Measurements from ENCODE around the gene CMPK1. TPM values are rescaled to one million over a fixed set of nuclear protein-coding genes. Genes with fewer than 3 reads are reported as not detected.
"Not testable (repeated sequence)": the region's sequence is repeated elsewhere in the genome, so short reads cannot be mapped to it uniquely, and the experiment has no call there.

The CMPK1 gene
- total RNA-seq, 1 donor from 2014 or later = 100 TPM

DNA sequence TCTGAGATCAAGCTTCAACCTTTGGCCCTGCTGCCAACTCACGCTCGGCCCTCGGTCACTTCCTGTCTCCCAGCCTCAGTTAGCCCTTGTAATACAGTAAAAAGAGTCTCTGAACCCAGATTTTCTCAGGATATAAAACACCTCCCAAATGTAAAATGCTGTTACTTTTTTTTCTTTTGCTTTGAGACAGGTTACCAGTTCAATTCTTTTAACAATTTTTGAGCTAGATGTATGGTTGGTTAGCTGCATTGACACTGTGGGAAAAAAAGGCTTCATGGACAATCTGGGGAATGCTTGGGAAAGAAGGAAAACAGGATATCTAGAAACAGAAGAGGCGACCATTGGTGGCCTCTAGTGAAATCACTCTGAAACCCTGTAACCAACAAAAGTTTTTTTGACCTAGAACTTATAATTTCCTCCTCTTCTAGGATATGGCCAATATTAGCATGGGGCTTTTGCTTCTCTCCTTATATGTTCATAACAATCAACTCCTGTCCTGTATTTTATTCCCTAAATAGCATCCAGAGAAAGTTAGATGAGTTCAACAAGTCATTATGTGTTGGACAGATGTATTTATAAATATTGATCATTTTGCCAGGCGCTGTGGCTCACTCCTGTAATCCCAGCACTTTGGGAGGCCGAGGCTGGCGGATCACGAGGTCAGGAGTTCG is 1.3 kb downstream of the CMPK1 start:
- intact Hi-C loops (cut with micrococcal nuclease) = loop anchor here (1.0 to 5.0 kb wide), 4 partner anchors 21 to 1648 kb away; partner anchors contain the start of genes GPBP1L1, STIL and TMEM69

DNA sequence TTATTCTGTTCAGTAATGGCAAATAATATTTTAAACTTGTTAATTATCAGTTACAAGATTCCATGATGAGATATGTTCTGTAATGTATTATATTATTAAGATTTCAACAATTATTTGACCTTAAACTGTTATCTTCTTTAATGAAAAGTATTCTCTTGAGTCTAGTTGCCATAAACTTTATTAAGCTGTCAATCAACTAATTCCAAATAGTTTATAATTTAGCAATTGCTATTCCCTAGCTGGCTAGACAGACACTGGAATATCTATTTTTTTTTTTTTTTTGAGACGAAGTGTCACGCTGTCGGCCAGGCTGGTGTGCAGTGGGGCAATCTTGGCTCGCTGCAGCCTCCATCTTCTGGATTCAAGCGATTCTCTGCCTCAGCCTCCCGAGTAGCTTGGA is 3.8 kb downstream of the CMPK1 start:
- intact Hi-C loops (cut with micrococcal nuclease) = no loop called here

DNA sequence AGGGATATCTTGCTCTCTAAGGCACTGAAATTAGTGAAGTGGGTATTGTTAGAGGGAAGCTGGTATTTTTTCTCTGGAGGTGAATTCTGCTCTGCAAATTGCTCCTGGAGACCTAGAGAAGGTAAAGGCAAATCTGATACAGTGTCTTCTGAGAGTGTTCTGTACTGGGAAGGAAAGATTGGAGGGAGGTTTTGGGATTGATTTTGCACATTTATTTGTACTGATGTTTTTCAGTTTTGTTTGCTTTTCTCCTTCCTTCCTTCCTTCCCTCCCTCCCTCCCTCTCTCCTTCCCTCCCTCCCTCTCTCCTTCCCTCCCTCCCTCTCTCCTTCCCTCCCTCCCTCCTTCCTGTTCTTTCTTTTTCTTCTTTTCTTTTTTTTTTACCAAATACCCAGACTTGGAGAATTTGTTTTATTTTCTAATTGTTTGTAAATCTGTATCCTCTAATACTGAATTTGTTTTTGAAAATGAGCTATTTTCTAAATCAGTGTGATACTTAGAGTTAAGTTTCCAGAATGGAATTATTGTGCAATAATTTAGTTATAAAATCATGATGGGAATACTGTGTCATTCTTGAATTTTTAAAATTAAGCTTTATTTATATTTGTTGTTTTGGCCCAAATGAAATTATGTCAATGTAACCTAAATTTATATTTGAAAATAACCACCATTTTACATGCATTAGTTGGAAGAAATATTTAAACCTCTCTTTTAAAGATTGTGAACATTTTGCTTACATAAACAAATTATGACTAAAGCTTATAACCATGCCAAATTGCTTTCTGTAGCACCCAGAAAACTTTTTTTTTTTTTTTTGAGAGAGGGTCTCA is 4.9 kb downstream of the CMPK1 start:
- intact Hi-C loops (cut with micrococcal nuclease) = no loop called here

DNA sequence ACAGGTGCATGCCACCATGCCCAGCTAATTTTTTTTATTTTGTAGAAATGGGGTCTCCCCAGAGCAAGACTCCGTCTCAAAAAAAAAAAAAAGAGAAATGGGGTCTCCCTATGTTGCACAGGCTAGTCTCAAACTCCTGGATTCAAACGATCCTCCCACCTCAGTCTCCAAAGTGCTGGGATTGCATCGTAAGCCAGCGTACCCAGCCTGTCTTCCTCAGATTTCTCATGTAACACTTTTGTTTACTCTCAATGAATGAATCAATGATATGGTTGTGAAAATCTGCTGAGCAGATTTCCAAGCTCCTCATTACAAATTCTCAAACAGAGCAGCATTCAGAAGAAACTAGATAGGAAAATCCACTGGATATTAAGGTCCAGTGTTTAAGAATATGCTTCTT is 6.6 kb downstream of the CMPK1 start:
- intact Hi-C loops (cut with micrococcal nuclease) = no loop called here

DNA sequence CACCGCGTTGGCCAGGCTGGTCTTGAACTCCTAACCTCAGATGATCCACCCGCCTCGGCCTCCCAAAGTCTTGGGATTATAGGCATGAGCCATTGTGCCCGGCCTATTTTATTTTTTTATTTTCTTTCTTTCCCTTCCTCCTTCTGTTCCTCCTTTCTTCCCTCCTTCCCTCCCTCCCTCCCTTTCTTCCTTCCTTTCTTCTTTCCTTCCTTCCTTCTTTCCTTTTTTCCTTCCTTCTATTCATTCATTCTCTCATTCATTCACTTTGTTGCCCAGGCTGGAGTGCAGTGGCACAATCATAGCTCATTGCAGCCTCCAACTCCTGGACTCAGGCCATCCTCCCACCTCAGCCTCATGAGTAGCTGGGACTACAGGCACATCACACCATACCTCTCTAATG is 13.4 kb downstream of the CMPK1 start:
- intact Hi-C loops (cut with micrococcal nuclease) = not testable (repeated sequence)

DNA sequence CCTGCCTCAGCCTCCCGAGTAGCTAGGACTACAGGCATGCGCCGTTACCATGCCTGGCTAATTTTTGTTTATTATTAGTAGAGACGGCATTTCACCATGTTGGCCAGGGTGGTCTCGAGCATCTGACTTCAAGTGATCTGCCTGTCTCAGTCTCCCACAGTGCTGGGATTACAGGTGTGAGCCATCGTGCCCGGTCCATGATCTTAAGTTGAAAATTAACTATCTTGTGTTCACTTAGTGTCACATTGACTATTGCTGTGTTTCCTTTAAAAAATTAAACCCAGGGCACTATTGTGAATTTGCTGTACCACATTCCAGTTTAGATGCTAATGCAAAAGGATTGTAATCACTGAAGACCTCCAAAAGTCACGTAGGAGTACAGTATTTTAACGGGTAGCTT is 14.1 kb downstream of the CMPK1 start:
- intact Hi-C loops (cut with micrococcal nuclease) = no loop called here

DNA sequence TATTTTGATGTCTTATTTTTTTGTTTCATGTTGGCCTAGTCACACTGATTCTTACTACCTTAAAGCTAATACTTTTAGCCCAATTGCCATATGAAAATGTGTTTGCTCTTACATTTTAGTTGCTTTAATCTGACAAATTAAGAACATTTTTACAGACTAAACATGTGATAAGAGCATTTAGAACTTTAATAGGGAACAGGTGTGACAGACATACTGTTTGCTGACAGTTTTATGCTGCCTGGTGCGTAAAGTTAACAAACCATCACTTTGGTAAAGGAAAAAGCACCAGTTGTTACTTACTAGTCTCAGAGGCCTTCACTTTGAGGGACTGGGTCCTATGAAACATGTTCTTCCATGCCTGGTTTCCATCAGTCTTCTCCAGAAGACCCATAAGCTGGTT is 14.7 kb downstream of the CMPK1 start:
- intact Hi-C loops (cut with micrococcal nuclease) = no loop called here

DNA sequence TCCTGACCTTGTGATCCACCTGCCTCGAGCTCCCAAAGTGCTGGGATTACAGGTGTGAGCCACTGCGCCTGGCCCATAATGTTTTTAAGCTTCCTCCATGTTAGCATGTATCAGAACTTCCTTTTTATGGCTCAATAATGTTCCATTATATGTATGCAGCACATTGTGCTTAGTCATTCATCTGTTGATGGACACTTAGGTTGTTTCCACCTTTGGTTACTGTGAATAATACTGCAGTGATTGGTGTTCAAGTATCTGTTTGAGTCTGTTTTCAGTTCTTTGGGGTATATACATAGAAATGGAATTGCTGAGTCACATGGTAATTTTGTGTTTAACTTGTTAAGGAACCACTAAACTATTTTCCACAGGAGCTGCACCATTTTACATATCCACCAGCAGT is 17.7 kb downstream of the CMPK1 start:
- intact Hi-C loops (cut with micrococcal nuclease) = no loop called here

DNA sequence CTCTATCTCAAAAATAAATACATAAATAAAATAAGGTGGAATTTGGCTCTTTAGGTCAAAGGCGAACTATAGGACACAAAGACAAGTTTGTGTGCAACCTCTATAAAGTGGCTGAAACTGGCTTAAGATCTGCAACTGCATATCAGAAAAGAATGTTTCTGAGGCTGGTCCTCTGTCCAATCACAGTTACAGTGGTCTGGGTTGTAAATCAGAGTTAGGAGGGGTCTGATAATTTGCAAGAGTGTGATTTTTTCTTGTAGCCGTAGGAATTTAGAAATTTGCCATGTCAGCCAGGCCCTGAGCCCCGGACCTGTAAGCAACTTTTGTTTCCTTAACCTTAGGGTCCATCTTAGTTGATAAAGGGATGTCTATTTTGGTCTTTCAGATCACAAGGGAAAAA is 27.8 kb downstream of the CMPK1 start:
- intact Hi-C loops (cut with micrococcal nuclease) = no loop called here

DNA sequence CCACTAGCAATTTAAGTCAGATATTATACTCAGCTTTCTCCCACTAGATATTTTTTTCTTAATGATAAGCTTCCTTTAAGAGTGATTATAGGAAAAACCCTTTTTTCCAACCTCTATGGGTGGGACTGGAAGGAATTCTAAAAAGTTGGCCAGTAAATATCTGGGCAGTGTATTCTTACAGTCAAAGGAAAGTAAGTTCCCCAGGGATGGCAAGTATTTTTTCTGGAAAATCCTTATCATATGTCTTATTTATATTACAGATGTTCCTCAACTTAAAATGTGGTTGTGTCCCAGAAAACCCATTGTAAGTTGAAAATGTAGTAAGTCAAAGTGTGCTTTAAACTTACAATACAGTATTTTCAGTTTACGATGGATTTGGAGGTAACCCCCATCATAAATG is 29.2 kb downstream of the CMPK1 start:
- intact Hi-C loops (cut with micrococcal nuclease) = no loop called here

DNA sequence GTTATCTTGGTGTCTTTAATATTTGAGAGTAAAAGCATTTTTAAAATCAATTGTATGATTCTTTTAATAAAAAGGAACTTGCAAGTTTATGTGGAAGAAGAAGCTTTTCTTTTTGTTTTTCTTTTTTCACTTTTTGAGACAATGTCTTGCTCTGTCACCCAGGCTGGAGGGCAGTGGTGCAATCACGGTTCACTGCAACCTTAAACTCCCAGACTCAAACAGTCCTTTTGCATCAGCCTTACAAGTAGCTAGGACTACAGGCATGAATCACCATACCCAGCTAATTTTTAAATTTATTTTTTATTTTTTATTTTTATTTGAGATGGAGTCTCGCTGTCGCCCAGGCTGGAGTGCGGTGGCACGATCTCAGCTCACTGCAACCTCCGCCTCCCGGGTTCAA is 34.1 kb downstream of the CMPK1 start:
- intact Hi-C loops (cut with micrococcal nuclease) = no loop called here

DNA sequence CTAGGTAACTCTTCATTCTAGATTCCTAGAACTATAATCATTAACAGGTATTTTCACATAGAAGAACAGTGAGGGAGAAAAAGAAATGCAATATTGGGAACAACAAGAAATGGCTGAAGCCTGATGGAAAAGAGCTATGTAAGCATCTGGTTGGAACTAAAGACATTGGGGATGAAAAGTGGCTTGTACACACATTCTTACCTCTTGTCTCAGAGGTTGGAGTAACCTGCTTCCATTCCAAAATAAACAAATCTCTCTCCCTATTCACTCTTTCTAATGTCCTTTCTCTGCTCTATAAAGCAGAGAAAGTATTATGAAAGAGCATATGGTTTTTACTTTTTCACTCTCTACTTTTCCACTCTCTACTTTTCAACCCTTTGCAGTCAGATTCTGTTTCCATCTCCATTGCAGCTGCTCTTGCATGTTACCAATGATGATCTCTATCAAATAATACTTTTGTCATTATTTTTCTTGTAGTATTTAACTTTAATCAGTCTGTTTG is 37.5 kb downstream of the CMPK1 start:
- intact Hi-C loops (cut with micrococcal nuclease) = no loop called here

DNA sequence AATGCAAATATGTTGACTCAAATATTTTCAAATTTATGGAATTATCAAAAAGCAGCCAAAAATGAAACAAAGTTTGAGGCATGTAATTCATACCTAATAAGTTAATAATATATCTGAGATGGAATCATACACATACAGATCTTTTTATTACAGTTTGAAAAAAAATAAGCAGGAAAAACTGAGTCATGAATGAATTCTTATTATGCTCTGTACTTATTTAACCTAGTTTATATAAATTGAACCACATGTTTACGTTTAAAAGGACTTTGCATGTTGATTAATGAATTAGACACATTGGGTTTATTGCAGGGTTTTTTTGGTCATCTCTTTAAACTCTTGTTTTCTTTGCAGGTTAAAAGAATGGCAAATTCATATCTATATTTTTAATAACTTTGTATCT is 40.9 kb downstream of the CMPK1 start:
- intact Hi-C loops (cut with micrococcal nuclease) = no loop called here

DNA sequence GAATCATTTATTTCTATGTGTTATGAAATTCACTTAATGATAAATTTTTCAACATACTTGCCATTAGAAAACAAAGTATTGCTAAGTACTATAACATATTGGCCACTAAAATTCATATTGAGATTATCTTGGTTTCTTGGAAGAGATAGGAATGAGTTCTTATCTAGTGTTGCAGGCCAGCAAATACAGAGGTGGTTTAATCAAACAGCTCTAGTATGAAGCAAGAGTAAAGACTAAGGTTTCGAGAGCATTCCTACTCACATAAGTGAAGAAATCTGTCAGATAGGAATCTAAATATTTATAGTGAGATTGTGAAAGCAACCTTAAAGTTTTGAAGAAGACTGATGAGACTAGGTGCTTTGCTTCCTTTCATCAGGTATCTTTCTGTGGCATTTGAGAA is 44.6 kb downstream of the CMPK1 start:
- intact Hi-C loops (cut with micrococcal nuclease) = no loop called here

DNA sequence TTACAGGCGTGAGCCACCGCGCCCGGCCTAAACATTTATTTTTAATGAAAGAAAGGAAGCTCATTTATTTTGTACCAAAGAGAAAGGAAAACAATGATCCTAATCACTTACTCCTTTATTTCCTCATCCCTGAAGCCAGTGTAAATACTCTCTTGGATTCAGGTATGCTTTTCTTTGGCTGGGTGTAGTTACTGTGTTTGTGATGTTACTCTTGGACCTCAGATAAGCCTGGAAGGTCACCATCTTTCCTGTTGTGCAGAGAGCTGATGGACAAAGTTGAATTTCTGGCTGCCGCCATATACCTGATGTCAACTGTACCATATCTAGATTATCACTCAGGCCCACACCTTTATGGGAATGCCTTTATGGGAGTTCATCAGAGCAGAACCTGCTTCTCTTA is 47.1 kb downstream of the CMPK1 start:
- intact Hi-C loops (cut with micrococcal nuclease) = no loop called here

DNA sequence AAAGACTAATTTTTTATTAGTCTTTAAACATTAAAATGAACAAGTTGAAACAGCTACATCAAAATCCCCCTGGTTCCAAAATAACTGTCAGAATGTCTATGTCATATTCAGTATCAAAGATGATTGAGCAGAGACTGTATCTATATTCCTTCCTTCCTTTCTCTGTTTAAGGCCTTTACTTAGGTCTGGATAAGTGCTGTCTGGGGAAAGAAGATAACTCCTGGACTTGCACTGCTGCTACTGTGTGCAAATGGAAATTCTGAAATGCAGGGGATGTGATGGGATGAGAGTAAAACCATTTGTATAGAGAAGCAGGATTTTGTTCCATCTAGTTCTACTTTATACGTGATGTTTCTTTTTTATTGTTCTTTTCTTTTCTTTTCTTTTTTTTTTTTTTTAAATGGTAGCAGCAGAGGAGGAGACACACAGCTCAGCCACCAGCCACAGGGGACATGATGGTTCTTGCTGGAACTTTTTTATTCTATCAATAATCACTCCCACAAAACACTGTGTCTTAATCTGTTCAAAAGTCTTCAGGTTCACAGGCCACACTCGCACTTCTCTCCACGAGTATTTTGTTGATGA is 48.9 kb downstream of the CMPK1 start:
- intact Hi-C loops (cut with micrococcal nuclease) = no loop called here

DNA sequence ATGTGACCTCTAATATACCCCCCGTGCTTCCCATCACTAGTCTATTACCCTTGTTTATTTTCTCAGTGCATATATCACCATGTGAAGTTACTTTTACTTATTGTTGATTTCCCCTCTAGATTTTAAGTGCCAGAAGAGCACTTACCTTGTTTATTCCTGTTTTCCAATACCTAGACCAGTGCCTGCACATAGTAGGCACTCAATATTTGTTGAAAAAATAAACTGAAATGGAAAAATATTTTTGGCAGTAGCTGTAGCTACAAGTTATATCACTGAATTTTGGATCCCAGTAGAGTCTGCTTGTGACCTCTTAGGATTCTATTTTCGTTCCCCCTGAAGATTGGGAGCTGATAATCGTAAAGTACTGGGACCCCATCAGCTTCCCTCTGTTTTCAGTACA is 50.5 kb downstream of the CMPK1 start:
- intact Hi-C loops (cut with micrococcal nuclease) = no loop called here

DNA sequence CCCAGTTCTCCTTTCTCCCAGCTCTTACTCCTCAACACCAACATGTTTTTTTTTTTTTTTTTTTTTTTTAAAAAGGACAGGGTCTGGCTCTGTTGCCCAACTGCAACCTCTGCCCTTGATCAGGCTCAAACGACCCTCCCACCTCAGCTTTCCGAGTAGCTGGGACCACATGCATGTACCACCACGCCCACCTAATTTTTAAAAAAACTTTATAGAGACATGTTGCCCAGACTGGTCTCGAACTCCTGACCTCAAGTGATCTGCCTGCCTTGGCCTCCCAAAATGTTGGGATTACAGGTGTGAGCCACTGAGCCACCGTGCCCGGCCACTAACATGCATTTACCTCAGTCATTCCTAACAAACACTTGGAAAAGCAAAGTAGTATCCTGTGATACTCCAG is 51.4 kb downstream of the CMPK1 start:
- intact Hi-C loops (cut with micrococcal nuclease) = loop anchor here (5.0 kb wide), 1 partner anchor 52 kb away; the partner anchor contains the start of gene FOXD2

DNA sequence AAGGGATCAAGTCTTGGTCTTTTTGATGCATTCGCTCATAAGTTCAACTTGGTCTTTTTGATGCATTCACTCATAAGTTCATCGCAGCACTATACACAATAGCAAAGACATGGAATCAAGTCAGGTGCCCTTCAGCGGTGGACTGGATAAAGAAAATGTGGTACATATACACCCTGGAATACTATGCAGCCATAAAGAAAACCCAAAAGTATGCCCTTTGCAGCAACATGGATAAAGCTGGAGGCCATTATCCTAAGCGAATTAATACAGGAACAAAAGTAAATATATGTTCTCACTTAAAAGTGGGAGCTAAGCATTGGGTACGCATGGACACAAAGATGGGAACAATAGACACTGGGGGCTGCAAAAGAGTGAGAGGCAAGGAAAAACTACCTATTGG is 52.7 kb downstream of the CMPK1 start:
- intact Hi-C loops (cut with micrococcal nuclease) = loop anchor here (5.0 kb wide), 1 partner anchor 51 kb away; the partner anchor contains the start of gene FOXD2

DNA sequence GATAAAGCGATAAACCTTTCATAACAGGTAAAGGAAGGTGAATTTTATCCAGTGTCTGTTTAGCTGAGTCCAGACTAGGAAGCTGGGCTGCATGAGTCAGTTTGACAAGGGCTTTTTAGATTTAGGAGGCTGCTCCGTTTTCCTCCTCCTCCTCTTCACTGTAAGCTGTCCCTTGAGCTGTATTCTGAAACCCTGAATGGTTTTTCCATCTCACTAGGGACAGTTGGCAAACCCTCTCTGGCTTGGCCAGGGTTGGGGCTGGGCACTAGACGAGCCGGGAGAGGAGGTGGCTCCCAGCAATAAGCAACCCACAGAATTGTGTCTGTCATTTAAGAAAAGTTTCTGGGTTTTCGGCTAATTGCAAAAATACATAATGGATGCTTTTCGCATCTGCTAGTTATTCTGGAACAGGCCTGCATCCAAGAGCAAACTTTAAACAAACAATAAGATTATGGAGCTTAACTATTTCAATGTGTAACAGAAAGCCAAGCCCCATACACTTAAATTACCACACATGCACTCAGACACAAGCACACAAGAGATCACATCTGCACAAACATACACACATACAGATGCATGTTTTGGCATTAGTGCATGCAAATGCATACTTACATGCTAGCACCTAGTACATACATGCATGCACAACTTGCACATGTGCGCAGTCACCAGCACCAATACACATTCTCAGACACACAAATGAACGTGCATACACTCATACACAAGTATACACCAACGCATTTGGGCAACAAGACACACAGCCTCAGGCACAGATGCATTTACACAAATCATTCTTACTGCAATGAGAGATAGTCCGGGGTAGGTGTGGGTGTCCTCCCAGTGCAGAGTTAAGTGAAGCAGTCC is 54.7 kb downstream of the CMPK1 start:
- intact Hi-C loops (cut with micrococcal nuclease) = loop anchor here (1.0 to 5.0 kb wide), 3 partner anchors 49 to 338 kb away; partner anchors contain the start of gene FOXD2

DNA sequence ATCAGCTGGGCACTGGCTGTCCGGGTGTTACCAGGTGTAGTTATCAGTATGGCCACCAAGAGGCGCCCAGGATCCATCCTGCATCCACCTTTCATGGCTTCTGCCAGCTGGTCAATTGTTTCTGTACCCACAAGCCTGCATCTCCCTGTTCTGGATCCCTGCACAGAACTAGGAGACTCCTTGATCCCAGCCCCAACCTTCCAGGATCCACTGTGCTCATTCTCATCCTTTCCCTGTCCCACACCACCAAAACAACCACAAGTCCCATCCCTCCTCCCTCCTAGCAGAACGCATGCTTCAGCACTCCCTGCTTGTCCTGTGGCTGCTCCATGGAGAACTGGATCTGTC is 55.3 kb downstream of the CMPK1 start:
- intact Hi-C loops (cut with micrococcal nuclease) = loop anchor here (1.0 to 5.0 kb wide), 4 partner anchors 35 to 337 kb away; partner anchors contain the start of gene FOXD2
